GM12873 (cell line): ENCODE measurements around the gene FSCN2.

Source experiments
- TF ChIP-seq, protein P1 (sequence below): IDR thresholded peaks from 2 replicates; pipeline ENCODE4 v1.5.1; 2012; ENCODE audit warnings: low read depth, mild to moderate bottlenecking, moderate library complexity, low read length, control low read depth; ENCODE audit not compliant: insufficient read depth; ENCODE audit errors: missing control alignments

Gene FSCN2

DNA sequence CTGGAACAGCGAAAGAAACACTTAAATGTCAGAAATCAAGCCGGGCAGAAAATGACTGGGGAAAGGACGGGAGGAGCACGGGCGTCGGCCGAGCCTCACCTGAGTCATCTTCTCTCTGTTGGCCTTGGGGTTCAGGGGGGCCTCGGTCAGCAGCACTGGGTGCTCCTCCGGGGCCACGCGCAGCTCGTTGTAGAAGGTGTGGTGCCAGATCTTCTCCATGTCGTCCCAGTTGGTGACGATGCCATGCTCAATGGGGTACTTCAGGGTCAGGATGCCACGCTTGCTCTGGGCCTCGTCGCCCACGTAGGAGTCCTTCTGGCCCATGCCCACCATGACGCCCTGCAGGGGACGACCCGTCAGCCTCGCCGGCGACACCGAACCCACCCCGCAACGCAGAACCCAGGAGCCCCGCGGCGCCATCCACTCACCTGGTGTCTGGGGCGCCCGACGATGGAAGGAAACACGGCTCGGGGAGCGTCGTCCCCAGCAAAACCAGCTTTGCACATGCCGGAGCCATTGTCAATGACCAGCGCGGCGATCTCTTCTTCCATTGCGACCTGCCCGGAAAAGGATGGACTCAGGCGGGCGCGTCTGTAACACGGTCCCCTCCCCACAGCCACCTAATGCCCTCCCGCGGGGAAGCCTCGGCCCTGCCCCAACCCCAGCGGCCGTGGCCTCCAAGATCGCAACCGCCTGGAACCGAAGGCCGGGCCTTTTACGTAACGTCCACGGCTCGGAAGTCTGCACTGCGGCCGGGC is 16.2 kb upstream of the FSCN2 start:
- TF ChIP-seq, protein P1, sequence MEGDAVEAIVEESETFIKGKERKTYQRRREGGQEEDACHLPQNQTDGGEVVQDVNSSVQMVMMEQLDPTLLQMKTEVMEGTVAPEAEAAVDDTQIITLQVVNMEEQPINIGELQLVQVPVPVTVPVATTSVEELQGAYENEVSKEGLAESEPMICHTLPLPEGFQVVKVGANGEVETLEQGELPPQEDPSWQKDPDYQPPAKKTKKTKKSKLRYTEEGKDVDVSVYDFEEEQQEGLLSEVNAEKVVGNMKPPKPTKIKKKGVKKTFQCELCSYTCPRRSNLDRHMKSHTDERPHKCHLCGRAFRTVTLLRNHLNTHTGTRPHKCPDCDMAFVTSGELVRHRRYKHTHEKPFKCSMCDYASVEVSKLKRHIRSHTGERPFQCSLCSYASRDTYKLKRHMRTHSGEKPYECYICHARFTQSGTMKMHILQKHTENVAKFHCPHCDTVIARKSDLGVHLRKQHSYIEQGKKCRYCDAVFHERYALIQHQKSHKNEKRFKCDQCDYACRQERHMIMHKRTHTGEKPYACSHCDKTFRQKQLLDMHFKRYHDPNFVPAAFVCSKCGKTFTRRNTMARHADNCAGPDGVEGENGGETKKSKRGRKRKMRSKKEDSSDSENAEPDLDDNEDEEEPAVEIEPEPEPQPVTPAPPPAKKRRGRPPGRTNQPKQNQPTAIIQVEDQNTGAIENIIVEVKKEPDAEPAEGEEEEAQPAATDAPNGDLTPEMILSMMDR, result no peak

DNA sequence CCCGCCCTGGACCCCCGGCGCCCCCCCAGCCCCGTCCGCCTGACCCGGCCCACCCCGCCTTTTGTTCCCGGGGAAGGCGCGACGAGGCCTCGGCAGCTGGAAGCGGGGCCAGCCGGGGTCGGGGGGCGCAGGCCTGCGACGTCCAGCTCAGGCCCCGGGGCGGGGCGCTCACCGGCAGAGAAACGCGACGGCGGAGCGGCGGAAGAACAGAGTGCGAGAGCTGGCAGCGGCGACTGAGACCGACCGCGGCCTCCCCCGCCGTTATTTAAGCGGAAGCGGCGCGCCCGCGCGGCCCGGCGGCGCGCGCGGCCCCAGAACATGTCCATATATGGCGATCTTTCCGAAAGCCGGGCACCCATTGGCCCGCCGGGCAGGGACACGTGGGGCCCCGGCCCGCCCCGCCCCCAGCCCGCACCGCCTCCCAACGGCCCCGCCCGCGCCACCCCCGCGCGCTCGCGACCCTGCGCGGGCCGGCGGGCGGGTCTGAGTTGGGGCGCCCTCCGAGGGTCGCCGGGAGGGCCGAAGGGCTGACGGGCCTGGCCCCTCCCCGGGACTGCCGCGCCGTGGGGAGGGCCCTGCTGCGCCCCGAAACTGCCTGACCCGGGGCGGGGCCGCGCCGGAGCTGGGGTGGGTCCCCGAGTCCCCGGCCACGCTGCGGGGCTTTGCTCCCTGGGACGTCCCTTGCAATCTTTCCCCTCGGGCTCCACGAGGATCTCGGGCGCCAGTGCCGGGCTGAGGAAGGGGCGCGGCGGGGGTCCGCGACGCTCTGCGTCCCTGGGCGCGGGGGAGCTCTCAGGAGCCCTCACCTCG is 15.4 kb upstream of the FSCN2 start, which contains the start of gene ACTG1:
ACTG1 (minus strand) TSS at position 238 of the 810 bp plus-strand sequence. CDS start 445 bp downstream, outside the sequence.
- TF ChIP-seq, protein P1, result no peak

DNA sequence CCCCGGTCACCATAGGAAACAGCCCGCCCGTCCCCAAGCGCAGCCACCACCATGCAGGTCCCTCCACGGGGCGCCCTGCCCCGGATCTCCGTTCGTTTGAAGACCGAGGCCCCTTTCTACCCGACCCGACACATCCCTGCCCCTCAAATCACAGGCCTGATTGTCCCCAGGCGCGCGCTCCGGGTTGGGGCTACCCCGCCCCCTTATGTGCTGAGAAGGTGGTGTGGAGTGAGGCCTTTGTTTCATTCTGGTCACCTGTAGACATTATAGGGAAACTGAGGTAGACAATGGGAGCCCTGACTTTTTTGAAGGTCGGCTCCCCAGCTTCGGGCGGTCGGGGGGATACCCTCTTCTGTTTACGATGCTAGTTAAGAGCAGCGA is 14.8 kb upstream of the FSCN2 start:
- TF ChIP-seq, protein P1, result no peak

DNA sequence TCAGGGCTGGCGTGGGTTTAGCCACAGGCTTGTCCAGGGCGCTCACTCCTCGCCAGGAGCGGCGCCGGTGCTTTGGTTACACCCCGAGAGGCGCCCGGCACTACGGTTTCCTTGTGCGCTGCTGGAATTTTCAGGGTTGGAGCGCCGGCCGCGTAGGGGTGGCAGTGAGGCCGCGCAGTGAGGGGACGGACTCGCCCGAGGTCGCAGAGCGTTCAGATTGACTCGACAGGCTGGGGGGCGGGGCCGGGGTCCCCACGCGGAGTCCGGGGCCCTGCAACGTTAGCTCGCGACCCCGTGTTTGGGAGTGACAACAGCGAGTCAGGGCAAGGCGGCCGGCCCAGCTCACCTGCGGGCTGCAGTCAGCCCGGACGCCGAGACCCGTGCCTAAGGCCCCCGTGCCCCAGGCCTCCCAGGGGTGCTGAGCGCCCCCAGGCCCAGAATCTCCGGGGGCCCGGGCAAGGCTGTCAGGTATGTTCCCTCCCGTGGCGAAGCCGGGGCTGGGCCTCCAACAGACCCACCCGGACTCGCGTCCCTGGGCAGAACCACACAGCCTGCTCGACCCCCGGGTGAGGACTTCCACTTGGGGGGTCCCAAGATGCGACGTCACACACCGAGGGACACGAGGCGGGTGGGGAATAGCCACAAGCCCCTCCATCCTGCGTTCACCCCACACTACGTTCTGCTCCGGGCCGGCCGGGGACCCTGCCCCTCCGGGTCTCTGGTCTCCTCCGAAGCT is 14.3 kb upstream of the FSCN2 start:
- TF ChIP-seq, protein P1, result no peak

DNA sequence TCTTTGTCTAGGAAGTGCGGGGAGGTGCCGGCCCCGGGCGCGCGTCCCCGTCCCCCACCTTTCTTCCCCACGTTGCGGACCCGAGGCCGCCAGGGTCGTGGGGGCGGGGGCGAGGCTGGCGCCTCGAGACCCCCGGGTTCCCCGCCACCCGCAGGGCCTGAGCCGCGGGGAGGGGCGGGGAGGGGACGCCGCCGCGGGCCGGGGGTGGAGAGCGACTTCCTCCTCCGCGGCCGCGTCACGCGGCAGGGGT is 13.8 kb upstream of the FSCN2 start:
- TF ChIP-seq, protein P1, result no peak

DNA sequence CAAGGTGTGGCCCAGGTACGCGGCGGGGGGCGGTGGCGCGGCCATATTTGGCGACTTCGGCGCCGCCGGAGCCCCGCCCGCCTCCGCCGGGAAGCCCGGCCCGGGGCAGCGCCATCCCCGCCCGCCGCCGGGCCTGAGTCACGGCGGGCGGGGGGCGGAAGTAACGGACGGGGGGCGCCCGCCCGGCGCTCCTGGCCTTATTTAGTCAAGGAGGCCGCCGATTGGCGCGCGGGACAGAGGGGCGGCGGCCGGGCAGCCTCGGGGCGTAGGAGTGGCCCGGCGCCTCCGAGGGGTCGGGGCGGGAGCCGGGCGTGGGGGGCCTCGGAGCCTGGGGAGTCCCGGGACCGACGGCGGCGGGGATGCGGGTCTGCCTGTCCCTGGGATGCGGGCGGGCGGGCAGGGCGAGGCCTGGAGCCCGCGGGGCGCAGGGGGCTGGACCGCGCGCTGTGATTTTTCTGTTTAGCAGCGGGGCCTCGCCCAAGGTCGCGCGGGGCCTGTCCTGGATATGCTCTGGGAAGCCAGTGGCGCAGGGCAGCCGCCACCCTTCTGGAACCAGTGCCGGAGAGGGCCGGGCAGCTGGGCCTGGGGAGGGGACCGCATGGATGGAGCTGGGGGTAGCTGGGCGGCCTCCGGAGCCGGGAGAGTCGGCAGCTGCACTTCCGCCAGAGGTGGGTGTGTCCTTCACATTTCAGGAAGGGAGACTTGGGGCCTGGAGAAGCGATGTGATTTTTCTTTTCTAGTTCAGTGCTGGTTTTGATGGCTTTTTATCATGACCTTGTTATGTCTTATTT is 13.2 kb upstream of the FSCN2 start:
- TF ChIP-seq, protein P1, result no peak
